Activated CD4-positive, alpha-beta T cell treated with anti-CD3 and anti-CD28 coated beads, Interleukin-2, amount 50 U/mL, for 16 hours (primary cell): ENCODE data around the gene ANKRD13D.
A peak's percentile ranks its signal among the peaks of the same experiment; 100 is the strongest.
"Not testable (repeated sequence)": the region's sequence is repeated elsewhere in the genome, so short reads cannot be mapped to it uniquely, and the experiment has no call there.

Source experiments
- DNase-seq: peaks from one replicate; pipeline ENCODE4 v3.0.0-alpha.2; 2020

Gene ANKRD13D

DNA sequence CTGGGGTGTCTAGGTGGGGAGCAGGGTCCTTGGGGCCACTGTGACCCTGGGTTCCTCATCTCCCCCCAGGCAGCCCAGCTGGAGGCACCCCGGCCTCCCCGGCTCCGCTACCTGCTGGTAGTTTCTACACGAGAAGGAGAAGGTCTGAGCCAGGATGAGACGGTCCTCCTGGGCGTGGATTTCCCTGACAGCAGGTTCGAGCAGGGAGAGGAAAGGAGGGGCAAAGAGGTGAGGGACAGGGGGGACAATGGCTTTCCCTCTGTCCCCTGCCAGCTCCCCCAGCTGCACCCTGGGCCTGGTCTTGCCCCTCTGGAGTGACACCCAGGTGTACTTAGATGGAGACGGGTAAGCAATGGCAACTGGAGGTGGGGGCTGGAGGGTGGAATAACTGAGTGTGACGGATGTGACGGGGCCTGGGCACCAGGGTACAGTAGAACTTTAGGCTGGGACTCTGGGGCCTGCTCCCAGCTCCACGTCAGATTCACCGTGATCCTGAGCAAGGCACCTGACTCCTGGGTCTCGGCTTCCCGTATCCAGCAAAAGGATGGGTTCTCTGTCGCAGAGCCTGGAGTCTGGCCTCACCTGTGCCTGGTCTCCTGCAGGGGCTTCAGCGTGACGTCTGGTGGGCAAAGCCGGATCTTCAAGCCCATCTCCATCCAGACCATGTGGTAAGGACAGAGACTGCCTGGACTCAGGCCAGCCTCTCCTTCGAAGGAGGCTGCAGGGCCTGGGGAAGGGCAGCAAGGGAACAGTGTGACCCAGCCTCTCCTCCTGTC lies 17.9 kb downstream of the ANKRD13D start:
- no peak for DNase-seq

DNA sequence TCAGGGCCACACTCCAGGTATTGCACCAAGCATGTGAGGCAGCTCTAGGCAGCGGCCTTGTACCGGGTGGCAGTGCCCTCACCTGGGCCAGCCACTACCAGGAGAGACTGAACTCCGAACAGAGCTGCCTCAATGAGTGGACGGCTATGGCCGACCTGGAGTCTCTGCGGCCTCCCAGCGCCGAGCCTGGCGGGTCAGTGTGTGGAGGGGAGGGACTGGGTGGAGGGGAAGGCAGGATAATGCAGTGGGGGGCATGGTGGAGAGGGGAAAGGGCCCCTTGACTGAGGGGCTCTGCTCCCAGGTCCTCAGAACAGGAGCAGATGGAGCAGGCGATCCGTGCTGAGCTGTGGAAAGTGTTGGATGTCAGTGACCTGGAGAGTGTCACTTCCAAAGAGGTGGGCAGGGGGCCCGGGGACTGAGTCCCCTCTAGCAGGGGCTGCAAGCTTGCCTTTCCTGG lies 18.5 kb downstream of the ANKRD13D start:
- DNase-seq, result no peak

DNA sequence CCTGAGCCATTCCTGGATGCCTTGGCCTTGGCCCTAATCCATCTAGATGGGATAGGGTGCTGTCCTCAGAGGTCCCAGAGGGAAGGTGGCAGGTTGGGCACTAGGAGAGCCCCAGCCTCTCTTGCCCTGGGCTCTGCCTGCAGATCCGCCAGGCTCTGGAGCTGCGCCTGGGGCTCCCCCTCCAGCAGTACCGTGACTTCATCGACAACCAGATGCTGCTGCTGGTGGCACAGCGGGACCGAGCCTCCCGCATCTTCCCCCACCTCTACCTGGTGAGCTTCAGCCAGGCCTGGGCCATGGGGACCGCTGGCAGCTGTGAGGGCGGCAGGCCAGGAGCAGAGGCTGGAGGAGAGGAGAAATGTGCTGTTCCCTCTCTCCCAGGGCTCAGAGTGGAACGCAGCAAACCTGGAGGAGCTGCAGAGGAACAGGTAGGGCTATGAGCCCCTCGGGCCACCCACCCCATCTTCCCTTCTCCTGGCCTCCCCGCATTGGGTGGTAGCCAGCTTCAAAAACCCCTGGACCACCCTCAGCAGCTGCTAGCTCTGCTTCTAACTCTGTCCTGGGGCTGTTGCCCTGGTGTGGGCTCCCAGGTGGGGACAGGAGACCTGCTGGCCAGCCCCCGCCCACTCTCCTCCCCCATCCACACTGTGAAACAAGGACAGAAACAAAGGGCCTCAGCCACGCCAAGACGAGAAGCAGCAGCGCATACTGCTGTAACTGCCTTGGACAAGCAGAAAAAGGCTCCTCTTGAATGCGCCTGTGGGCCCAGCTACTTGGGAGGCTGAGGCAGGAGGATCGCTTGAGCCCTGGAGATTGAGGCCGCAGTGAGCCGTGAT lies 19.1 kb downstream of the ANKRD13D start:
- DNase-seq, result no peak

DNA sequence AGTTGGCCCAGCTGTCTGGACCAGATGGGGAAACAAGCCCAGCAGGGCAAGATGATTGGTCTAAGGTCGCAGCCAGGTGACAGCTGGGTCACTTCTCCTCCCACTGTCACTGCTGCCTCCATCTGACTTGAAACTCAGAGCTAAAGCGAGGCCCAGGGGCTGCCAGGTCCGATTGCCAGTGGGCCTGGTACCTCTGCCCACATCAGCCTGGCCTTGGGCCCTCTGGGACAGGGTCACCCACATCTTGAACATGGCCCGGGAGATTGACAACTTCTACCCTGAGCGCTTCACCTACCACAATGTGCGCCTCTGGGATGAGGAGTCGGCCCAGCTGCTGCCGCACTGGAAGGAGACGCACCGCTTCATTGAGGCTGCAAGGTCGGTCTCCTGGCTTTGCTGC lies 20.1 kb downstream of the ANKRD13D start:
- DNase-seq, result no peak

DNA sequence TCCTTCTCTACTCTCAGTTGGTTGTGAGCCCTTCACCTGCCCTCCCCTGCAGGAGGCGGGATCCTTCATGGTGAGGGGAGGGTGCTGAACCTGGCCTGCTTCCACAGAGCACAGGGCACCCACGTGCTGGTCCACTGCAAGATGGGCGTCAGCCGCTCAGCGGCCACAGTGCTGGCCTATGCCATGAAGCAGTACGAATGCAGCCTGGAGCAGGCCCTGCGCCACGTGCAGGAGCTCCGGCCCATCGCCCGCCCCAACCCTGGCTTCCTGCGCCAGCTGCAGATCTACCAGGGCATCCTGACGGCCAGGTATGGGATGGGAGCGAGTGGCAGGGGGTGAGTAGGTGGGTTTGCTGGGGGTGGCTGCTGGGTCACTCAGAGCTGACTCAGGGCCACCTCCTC lies 20.6 kb downstream of the ANKRD13D start:
- DNase-seq, result no peak

DNA sequence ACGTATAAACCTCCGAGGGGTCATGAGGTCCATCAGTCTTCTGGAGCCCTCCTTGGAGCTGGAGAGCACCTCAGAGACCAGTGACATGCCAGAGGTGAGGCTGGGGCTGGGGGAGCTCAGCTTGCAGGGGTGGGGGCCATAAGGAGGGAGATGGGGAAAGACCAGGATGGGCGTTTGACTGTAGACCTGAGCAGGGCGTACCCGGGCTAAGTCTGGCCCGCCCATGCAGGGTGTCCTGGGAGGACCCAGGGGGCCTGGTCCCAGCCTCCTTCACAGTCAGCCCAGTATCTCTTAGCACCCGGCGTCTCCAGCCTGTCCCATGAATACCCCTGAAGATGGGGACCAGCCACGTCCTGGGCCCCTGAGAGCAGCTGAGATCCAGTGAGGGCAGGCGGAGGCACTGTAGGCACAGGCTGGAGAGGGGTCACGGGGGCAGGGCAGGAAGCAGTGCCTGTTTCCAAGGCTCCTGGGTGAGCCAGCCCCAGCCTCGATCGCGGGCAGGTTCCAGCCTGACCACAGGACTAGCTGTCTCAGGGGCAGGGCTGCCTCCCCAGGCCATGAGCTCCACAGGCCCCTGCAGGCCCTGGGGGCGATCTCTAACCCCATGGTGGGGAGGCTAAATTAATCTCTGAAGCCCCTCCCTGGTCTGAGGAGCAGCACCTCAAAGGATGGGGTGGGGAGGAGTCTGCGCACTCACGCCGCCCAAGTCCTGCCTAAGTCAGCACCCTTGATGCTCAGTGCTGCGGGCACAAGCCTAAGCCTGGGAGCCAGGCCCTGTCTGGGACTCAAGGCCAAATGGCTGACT lies 21.3 kb downstream of the ANKRD13D start:
- no peak for DNase-seq

DNA sequence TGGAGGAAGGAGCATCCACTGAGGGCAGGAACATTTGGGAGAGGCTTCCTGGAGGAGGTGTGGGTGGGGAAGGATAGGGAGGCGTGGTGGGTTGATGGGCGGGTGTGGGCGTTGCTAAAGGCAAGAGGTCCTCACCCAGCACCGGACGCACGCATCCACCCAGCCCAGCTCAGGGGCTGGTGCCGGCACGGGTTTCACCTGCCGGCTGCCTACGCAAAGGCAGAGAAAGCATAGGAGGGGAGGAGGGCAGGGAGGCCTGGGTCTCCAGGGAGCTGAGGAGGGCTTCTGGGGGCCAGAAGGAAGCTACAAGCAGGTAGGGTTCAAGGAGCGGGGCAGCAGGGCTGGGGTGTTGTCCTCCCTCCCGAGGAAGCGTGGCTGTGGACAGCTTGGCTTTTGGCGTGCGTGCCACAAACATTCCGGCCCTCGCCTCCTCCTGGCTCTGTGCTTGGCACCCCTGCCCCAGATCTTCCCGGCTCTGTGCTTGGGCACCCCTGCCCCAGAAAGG lies 22.0 kb downstream of the ANKRD13D start:
- no peak for DNase-seq

DNA sequence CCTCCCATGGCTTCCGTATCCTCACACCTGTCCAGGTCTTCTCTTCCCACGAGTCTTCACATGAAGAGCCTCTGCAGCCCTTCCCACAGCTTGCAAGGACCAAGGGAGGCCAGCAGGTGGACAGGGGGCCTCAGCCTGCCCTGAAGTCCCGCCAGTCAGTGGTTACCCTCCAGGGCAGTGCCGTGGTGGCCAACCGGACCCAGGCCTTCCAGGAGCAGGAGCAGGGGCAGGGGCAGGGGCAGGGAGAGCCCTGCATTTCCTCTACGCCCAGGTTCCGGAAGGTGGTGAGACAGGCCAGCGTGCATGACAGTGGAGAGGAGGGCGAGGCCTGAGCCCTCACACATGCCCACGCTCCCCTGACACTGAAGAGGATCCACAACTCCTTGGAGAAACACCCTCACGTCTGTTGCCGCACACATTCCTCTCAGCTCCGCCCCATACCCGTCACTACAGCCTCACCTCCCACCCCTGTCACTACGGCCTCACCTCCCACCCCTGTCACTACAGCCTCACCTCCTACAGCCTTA lies 22.5 kb downstream of the ANKRD13D start:
- DNase-seq, result no peak

DNA sequence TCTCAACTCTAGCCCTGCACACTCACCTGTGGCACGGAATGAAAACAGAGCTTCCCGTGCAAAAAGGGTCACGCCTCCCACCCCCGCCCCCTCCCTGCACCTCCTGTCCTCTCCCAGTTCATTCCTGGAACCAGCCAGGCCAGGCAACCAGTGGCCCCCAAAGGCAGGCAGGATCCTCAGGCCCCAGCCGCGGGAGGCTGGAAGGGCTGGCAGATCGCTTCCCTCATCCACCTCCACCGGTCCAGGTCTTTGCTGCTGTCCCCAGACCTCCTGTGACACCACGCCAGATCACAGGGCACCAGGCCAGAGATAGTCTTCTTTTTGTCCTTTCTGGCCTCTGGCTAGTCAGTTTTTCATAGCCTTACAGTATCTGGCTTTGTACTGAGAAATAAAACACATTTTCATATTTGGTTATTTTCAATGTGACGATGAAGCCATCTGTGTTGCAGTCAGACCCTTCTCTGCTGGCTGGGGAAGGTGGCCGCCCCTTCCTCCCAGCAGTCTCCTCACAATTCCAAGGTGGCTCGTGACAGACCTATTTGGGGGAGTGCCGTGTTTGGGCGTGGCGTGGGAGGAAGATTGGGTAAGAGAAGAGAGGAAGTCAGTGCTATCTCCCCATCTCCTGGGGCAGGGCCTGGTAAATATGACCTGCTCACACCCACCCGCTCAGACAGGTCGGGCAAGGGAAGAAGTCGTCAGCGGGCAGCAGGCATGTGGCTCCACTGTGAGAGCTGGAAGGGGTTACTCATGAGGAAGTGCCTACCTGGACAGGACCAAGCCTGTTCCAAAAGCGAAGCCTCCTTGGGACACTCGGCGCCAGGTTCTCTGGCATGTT lies 23.3 kb downstream of the ANKRD13D start:
- peak; percentile 31 for DNase-seq

DNA sequence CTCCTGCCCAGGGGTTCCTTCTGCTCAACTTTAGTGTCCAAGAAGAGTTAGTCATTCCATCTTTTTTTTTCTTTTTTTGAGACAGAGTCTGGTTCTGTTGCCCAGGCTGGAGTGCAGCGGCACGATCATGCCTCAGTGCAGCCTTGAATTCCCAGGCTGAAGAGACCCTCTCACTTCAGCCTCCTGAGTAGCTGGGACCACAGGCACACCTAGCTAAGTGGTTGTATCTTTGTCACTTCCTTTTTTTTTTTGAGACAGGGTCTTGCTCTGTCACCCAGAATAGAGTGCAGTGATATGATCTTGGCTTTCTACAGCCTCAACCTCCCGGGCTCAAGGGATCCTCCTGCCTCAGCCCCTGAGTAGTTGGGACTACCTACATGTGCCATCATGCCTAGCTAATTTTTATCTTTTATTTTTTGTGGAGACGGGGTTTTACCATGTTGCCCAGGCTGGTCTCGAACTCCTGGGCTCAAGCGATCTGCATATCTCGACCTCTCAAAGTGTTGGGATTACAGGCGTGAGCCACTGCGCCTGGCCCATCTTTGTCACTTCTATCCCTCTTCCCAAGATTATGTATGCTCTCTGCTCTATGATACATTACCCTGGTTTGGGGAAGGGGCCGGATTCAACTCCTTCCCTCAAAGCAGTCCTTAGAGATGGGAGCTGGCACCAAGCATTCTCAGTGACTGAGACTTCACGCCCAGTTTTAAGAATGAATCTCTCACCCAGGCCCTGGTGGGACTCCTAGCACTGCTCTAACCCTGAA lies 24.2 kb downstream of the ANKRD13D start:
- no peak for DNase-seq

DNA sequence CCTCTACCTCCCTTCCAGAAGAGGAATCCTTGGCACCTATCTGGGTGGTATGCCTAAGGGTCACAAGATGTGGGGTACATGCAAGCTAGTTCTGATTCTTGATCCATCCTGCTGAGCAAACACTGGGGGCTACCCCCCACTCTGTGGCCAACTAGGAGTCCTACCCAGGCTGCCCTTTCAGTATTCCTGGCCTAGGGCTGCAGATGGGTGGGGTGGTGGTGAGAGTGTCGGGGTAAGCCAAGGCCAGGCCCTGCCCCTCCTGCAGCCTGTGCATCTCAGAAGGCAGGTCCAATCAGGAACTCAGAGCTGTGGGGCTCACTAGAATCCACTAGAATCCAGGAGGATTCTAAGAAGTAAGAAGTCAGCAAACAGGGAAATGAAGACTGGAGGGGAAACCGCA lies 25.1 kb downstream of the ANKRD13D start:
- no peak for DNase-seq

DNA sequence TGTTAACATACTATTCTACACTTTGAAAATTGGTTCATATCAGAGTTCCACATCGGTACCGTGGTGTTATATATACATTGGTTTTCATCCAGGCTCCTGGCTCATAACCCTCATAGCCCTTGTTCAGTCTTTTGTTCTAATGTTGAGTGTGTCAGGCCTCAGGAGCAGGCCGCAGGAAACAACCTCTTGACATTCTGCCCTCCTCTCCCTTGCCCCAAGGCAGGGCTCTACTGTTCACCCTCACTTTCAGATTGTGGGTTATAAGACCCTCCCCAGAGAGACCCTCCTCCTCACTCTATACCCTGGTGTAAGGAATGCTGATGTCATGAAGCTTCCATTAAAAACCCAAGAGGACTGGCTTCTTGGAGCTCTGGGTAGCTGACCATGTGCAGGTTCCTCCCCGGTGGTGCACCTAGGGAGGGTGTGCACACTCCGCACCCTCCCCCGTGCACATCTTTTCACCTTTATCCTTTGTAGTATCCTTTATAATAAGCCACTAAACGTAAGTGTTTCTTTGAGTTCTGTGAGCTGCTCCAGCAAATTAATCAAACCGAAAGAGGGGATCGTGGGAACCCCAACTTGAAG lies 26.3 kb downstream of the ANKRD13D start:
- no peak for DNase-seq

DNA sequence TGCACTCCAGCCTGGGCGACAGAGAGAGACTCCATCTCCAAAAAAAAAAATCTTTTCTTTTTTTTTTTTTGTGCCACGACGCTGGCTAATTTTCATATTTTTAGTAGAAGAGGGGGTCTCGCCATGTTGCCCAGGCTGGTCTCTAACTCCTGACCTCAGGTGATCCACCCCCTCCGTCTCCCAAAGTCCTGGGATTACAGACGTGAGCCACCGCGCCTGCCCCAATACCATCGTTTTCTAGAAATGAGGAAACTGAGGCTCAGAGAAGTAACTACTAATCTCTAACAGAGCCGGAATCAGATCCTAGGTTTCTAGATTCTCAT lies 27.7 kb downstream of the ANKRD13D start:
- no peak for DNase-seq

DNA sequence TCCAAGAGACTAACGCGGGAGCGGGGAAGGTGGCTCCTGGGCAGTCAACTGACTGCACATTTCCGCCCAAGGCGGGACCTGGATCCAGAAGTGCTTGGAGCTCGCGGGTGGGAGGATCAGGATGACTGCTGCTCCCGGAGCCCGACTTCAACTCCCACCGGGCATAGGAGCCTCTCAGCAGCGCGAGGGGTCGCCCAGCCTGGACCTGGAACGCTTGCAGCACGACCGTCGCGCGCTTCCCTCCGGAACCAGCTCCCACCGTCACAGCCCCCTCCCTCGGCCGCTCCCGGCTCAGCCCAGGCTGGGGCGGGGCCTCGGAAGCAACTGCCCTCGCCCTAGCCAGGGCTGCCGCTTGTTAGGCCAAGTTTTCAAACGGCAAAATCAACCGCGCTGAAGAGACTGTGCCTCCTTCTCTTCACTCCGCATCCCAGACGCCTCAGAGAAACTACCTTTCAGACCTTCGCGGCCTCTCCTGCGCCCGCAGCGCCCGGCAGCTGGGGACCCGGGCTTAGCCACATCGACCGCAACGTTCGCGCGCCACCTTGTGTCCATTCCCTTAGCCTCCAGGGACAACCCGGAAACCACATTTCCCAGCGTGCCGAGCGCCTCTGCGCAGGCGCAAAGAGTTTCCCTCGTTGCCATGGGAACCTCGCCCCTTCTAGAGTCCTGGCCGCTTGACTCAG lies 28.2 kb downstream of the ANKRD13D start:
- peak; percentile 99 for DNase-seq

DNA sequence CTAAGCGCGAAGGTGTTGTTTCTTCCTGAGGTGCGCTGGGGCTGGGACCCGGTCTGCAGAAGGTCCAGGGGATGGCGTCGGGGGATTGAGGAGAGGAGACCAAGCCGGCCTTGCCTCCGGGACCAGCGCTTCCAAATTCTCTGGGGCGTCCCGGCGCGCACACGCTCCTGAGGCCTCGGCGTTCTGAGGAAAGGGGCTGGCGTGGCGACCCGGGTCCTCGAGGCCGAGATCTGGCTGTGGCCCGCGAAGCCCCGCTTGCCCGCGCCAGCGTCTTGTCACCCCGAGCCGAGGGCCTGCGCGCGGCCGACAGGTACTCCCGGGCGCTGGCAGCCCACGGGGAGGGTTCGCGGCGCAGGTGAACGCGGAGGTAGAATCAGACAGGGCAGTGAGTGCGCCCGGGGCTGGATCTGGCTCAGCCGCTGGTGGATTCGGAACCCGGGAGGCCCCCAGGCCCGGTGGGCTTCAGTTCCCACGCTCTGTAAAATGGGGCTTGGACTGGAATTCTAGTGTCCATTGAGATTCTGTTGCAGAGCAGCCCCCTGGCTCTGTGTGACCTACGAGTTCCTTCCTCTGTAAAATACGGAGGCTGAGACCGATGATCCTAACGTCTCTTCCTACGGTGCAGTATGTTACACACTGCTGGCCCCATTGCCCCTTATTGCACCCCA lies 28.9 kb downstream of the ANKRD13D start:
- no peak for DNase-seq

DNA sequence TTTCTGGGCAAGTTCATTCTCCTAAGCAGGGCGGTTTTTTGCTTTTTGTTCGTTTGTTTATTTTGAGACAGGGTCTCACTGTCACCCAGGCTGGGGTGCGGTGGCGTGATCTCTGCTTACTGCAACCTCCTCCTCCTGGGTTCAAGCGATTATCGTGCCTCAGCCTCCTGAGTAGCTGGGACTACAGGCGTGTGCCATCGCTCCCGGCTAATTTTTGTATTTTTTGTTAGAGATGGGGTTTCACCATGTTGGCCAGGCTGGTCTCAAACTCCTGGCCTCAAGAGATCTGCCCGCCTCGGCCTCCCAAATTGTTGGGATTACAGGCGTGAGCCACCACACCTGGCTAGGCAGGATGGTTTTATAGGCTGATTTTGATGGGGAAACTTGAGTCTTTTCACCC lies 29.8 kb downstream of the ANKRD13D start:
- not testable (repeated sequence) for DNase-seq

DNA sequence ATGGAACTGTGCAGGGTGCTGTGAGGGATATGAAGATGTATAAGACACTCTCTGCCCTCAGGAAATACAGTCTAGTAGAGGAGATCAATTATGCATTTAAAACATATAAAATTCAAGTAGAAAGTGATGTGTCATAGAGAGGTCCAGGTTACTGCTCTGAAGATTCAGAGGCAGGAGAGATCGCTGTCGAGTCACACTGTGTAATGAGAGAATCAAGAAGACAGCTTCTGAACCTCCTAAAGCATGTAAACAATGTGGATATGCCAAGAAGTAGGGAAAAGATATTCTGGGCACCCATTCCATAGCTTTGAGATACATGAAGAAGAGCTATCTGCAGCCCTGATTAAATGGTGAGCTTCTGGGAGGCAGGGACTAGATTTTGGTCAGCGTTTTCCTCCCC lies 30.9 kb downstream of the ANKRD13D start:
- no peak for DNase-seq

DNA sequence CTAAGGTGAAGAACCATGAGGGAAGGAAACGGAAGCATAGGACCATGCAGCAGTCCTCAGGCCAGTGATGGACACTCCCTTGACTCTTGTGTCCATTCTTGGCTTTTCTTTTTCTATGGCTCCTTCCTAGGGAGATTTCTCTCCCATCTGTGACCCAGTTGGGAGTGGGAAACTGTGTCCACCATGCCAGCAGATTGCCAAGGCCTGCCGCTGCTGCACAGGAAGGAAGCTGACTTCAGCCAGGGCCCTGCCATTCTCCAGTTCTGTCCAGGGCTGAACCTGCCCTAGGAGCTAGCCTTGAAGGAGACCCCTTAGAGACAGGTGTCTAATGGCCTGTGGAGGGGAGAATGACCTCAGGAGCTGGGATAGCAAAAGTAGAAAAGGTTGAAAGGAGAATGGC lies 31.6 kb downstream of the ANKRD13D start:
- no peak for DNase-seq

DNA sequence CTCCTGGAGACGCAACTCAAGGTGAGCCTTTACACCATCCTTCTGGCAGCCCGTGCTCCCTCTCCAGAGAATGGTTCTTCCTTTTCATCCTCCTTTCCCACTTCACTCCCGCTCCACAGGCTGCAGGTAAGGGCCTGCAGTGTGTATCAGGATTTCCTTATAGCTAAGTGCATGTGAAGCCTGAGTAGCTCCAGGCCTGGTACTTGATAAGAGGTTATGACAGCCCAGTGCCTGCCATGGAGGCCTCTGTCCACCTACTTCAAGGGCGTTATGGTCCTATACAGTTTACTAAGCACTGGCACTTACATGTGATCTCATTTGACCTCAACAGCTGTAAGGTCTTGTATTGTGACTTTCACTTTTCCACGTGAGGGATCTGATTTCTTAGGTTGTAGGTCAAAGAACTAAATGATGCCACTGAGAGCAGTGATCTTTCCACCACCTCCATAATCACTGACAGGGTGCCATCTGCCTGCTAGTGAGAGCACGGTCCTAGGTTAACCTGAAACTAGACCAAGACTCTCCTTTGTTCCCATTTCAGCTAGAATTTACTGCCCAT lies 32.3 kb downstream of the ANKRD13D start:
- no peak for DNase-seq
